GM12801 (cell line): ENCODE results near the gene CHTOP.

Experiments
- TF ChIP-seq, protein P1 (sequence below): IDR thresholded peaks from one replicate; pipeline ENCODE4 v1.5.1; 2011; ENCODE audit warnings: control low read depth; ENCODE audit not compliant: insufficient read length; ENCODE audit errors: extremely low read depth

The CHTOP gene

DNA sequence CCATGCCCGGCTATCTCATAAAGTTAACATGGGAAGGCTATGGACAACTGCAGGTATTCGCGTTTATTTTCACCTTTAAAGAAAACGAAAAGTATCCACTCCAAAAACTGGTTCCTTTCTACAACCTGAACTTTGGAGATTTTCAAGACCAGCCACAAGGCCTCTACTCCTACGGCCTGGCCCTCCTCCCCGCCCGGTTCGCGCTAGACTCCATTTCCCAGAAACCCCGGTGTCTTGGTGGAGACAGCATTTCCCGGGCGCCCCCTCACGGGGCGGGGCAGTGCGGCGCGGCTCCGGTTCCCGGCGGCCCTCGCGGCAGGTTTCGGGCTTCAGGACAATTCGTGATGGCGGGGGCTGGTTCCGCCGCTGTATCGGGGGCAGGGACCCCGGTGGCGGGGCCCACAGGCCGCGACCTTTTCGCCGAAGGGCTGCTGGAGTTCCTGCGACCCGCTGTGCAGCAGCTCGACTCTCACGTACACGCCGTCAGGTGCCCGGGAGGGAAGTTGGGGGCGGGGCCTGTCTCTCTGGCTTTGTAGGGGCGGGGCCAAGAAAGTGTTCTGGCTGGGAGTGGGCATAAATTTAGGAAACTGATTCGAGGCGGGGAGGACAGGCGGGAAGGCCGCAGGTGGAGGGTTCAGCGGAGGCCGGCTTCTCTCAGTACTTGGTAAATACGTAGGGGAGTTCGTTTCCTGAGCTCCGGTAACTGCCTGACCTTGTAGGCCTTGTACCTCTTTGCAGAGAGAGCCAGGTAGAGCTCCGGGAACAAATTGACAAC is 24.7 kb downstream of the CHTOP start, which contains the start of gene SNAPIN:
TSS of gene SNAPIN (plus strand) at position 304 of the 775 bp plus-strand sequence. CDS start at position 345, 41 bp downstream.
- TF ChIP-seq, protein P1, sequence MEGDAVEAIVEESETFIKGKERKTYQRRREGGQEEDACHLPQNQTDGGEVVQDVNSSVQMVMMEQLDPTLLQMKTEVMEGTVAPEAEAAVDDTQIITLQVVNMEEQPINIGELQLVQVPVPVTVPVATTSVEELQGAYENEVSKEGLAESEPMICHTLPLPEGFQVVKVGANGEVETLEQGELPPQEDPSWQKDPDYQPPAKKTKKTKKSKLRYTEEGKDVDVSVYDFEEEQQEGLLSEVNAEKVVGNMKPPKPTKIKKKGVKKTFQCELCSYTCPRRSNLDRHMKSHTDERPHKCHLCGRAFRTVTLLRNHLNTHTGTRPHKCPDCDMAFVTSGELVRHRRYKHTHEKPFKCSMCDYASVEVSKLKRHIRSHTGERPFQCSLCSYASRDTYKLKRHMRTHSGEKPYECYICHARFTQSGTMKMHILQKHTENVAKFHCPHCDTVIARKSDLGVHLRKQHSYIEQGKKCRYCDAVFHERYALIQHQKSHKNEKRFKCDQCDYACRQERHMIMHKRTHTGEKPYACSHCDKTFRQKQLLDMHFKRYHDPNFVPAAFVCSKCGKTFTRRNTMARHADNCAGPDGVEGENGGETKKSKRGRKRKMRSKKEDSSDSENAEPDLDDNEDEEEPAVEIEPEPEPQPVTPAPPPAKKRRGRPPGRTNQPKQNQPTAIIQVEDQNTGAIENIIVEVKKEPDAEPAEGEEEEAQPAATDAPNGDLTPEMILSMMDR = no peak

DNA sequence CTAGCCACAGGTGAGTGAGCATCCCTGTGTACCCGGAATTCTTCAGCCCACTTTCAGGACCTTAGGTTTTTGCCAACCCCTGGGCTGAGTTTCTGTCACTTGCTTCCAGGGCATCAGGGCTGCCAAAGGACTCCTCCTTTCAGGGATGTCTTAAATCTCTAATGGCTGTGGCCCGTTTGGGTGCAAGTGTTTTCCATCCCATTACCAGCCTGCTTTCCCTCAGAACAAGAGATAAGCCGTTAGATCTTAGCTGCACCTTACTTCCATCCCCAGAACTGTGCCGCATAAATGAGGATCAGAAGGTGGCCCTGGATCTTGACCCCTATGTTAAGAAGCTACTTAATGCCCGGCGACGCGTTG is 25.3 kb downstream of the CHTOP start:
- TF ChIP-seq, protein P1 = no peak

DNA sequence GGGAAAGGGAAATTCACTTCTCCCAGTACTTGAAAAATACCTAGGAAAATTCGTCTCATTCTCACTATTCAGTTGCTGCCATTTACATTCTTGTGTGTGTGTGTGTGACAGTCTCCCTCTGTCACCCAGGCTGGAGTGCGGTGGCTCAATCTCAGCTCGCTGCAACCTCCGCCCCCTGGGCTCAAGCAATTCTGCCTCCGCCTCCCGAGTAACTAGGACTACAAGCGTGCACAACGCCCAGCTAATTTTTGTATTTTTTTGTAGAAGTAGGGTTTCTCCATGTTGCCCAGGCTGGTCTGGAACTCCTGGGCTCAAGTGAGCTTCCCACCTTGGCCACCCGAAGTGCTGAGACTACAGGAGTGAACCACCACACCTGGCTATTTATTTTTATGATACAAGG is 25.8 kb downstream of the CHTOP start:
- TF ChIP-seq, protein P1 = no peak

DNA sequence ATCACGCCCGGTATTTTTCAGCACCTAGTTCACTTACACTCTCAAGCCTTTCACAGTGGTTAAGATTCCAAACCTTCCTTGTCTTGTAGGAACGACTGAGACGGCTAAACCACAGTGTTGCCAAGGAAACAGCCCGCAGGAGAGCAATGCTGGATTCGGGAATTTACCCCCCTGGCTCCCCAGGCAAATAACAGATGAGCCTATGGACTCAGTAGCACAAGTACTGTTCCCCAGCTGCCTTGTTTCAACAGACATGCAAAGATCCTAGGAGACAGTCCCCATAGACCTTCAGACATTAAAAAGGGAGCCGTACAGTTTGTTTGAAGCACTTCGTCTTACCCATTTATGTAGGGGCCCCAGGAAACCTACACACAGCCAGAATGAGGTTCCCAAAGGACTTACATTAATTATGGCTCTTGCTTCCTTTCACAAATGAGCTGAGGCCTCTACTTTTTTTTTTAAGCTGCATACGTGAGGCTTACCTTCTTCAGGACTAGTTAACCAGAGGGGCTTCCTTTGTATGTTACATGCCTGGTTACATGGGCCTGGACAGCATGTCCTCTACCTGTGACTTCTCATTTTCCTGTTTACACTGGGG is 27.3 kb downstream of the CHTOP start:
- TF ChIP-seq, protein P1 = no peak

DNA sequence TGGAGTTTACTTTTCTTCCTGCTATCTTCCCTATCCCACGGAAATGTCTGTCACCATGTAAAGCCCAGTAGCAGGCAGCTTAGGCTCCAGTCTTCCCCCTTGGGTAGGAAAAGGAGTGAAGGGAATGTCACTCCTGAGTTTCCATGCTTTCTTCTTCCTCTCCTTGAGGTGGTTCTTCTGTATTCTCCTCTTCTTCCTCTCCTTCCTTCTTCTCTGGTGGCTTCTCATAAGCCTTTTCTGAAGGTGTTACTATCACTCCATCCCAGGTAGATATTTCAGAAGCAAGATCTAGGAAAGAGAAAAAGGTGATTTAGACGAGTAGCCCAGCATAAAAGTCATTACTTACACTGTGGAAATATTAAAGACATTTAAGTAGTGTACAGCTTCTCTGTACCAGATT is 28.4 kb downstream of the CHTOP start:
- TF ChIP-seq, protein P1 = no peak

DNA sequence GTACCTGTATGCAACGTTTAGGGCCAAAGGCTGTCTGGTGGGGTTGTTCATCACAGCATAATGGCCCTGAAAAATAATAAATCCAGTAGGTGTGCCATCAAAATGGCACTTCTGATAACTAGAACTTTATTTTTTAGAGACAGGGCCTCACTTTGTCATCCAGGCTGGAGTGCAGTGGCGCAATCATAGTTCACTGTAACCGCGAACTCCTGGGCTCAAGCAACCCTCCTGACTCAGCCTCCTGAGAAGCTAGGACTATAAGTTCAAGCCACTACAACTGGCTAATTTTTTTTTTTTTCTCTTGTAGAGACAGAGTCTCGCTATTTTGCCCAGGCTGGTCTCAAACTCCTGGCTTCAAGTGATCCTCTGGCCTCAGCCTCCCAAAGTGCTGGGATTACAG is 29.3 kb downstream of the CHTOP start:
- TF ChIP-seq, protein P1 = no peak

DNA sequence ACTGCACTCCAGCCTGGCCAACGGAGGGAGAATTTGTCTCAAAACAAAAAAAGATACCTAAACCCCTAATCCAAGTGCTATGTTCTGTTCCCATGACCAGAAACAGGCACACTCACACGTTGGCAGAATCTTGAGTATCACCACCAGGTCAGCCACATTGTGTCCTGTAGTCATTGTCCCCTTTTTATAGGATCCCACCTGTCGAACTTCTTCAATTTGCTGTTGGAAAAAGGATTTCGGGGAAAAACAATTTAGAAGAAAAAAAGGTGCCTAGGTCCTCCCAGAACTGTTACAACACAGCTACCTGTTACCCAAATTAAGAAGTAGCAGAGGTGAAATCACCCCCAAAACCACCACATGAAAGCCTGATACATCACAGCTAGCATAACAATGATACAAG is 33.6 kb downstream of the CHTOP start:
- TF ChIP-seq, protein P1 = no peak
